Mucosa of descending colon (tissue), 3 donors: ENCODE data around the gene CLCF1. TPM values are rescaled to one million over a fixed set of nuclear protein-coding genes. Genes with fewer than 3 reads are reported as not detected.

Source experiments
- ATAC-seq: fragments of 200-7000 bp; cut with Tn5 transposase; one replicate; pipeline ENCODE4 v1.9.1; 2020; ENCODE audit warnings: mild to moderate bottlenecking, moderate library complexity
- DNase-seq, 3 donors: peaks; one replicate each; pipeline ENCODE4 v3.0.0-alpha.2; 2020
- H3K36me3 ChIP-seq: fragments of 200-600 bp; one replicate; pipeline ENCODE4 v1.8.0; 2021; ENCODE audit warnings: low read depth, mild to moderate bottlenecking
- H3K4me1 ChIP-seq: fragments of 200-600 bp; one replicate; pipeline ENCODE4 v1.8.0; 2021; ENCODE audit warnings: low read depth, mild to moderate bottlenecking
- H3K4me3 ChIP-seq: fragments of 200-600 bp; one replicate; pipeline ENCODE4 v1.8.0; 2021; ENCODE audit warnings: mild to moderate bottlenecking
- H3K9me3 ChIP-seq: fragments of 200-600 bp; one replicate; pipeline ENCODE4 v1.8.0; 2021; ENCODE audit warnings: mild to moderate bottlenecking
- intact Hi-C, 2 donors: fragments of 100-400 bp; cut with DNase I in 1 of 2; cut with micrococcal nuclease in 1 of 2; formaldehyde crosslinking; loops; one replicate each; pipeline versions ENCODE4 v1.11.0 to v1.11.1; 2022; cut with DNase I, micrococcal nuclease
- total RNA-seq, 3 donors: library from RNA; stranded (reverse); fragmentation: NEBNext Ultra II Directional in 2 of 3; extraction: Animal tissue kit (Norgen Biotek cat#: 25700) in 2 of 3; gene quantifications; one replicate each; pipeline versions ENCODE4 v1.2.1 to v1.2.4, GENCODE V29; 2021 to 2023
- TF ChIP-seq, protein P1 (sequence below): fragments of 200-600 bp; IDR thresholded peaks from one replicate; pipeline ENCODE4 v1.8.0; 2022; ENCODE audit warnings: antibody characterized with exemption, mild to moderate bottlenecking
- donor health status: DM: no; HTN: no; CAD: no; lungs with moderate emphysema.
- donor health status: DM: no; HTN: no; CAD: no.
- donor health status: DM: no; HTN: yes; CAD: no.

The CLCF1 gene
- total RNA-seq, 3 donors from 2014 or later, result 2.2 to 3.0 (median 2.7) TPM

DNA sequence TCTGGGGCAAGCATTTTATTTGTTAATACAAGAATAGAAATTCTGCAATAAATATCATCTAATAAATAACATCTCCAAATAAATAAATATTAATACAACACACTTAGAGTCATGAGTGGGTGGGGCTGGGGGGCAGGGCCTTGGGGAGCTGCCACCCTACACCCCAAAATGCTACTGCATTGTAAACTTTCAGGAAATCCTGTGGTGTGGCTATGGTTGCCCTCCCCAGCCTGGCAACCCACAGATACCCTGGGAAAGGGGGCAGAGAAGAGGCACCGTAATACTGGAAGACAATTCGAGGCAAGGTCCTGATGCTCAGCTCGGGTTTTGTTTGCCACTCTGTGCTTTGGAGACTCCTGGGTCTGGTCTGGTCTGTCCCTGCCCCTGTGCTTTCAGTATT lies 9.2 kb downstream of the CLCF1 start:
- ATAC-seq (no peak), DNase-seq (no peak)
- Histone ChIP-seq H3K4me3 (no peak overlapping the region), H3K36me3 (no peaks in the 10 kb centered on the region), H3K9me3 (no peaks in the 10 kb centered on the region), H3K4me1 (peaks cover 9% of the 10 kb centered on the region)
- TF ChIP-seq, protein P1, sequence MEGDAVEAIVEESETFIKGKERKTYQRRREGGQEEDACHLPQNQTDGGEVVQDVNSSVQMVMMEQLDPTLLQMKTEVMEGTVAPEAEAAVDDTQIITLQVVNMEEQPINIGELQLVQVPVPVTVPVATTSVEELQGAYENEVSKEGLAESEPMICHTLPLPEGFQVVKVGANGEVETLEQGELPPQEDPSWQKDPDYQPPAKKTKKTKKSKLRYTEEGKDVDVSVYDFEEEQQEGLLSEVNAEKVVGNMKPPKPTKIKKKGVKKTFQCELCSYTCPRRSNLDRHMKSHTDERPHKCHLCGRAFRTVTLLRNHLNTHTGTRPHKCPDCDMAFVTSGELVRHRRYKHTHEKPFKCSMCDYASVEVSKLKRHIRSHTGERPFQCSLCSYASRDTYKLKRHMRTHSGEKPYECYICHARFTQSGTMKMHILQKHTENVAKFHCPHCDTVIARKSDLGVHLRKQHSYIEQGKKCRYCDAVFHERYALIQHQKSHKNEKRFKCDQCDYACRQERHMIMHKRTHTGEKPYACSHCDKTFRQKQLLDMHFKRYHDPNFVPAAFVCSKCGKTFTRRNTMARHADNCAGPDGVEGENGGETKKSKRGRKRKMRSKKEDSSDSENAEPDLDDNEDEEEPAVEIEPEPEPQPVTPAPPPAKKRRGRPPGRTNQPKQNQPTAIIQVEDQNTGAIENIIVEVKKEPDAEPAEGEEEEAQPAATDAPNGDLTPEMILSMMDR, result no peak
- intact Hi-C loops, result no loop called here

- Histone ChIP-seq H3K9me3 (no peaks in the 10 kb centered on the region), H3K4me3 (no peak overlapping the region), H3K4me1 (peaks cover 35% of the 10 kb centered on the region), H3K36me3 (no peaks in the 10 kb centered on the region)
- intact Hi-C loops, result no loop called here
- DNase-seq (peak in 2 of 3 donors; percentile 10 to 22), ATAC-seq (no peak)
- TF ChIP-seq, protein P1, result no peak
These were observed 15.3 kb downstream of the CLCF1 start for GRCh38 chr11:67357831-67358670.

DNA sequence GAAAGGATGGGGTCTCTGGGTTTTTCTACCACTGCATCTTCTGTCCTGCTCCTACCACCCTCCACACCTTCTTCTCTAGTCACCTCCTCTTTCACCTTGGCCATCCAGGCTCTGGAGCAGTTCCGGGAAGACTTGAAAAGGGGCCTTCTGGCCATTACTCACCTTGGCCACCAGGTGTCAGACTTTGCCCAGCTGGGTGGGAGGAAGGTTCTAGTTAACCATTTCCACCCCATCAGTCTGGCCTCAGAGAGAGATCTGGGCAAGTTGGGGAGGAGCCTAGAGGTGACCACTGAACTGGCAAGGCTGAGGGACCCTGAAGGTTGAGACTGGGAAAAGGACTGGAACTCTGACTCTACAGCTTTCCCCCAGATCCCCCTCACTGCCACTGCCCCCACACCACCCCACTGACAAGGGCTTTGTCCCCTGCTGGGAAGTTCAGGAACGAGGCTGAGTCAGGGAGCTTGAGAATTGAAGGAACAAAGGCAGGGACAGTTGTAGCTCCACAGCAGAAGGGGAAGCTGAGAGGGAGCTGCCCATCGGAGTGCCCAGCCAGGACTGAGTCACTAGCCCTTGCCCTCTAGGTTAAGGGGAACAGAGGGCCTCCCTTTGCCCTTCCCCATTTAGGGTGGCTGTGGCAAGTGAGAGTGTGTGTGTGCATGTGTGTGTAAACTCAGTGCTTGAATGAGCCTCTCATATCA lies 16.4 kb downstream of the CLCF1 start:
- DNase-seq (peak in 2 of 3 donors; percentile 76), ATAC-seq (peak; percentile 49)
- TF ChIP-seq, protein P1, result peak; percentile 81
- Histone ChIP-seq H3K4me1 (peaks cover 42% of the 10 kb centered on the region), H3K36me3 (no peaks in the 10 kb centered on the region), H3K4me3 (no peak overlapping the region), H3K9me3 (no peaks in the 10 kb centered on the region)
- intact Hi-C loops, result no loop called here

DNA sequence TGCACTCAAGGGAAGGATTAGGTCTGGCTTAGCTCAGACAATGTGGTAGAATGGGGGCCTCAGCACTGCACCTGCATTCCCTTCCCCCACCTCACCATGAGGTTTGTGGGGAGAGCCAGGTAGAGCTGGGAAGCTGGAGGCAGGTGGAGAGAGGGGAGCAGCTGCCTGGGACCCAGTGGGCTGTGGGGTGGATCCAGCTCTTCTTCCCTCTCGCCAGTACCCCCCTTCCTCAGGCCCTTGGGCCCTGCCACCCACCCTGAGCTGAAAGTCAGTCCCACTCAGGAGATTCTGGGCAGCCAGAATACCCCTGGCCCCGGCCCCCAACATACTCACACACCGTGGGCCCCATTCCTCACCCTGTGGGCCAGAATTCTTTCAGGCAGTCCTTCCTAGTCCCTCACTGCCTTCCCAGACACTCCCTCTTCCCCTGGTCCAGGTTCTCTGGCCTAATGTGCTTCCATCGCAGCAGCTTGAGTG lies 17.0 kb downstream of the CLCF1 start:
- intact Hi-C loops, result no loop called here
- DNase-seq (peak in 2 of 3 donors; percentile 54 to 64), ATAC-seq (no peak)
- TF ChIP-seq, protein P1, result no peak
- Histone ChIP-seq H3K9me3 (no peaks in the 10 kb centered on the region), H3K4me1 (peaks cover 47% of the 10 kb centered on the region), H3K4me3 (no peak overlapping the region), H3K36me3 (no peaks in the 10 kb centered on the region)

GRCh38 chr11:67355794-67356386 lies 17.5 kb downstream of the CLCF1 start:
- Histone ChIP-seq H3K9me3 (no peaks in the 10 kb centered on the region), H3K4me1 (peaks cover 53% of the 10 kb centered on the region), H3K36me3 (no peaks in the 10 kb centered on the region), H3K4me3 (no peak overlapping the region)
- TF ChIP-seq, protein P1, result no peak
- DNase-seq (peak; percentile 42 to 53 (median 49)), ATAC-seq (peak; percentile 8)
- intact Hi-C loops, result no loop called here
